Large intestine (tissue), 3 donors: ENCODE results near the gene LAMC1. TPM values are rescaled to one million over a fixed set of nuclear protein-coding genes. Genes with fewer than 3 reads are reported as not detected.

Experiments
- DNase-seq, 2 donors: peaks; one replicate each; pipeline versions ENCODE4 v3.0.0 to v3.0.0-alpha.2; 2013
- H3K27ac ChIP-seq: one replicate; pipeline ENCODE4 v1.5.1; 2013; ENCODE audit warnings: low read length
- H3K27me3 ChIP-seq: 2 replicates; pipeline ENCODE4 v1.6.1; 2013; ENCODE audit warnings: low read length; ENCODE audit not compliant: control insufficient read depth, insufficient read depth
- H3K36me3 ChIP-seq: 2 replicates; pipeline ENCODE4 v1.6.1; 2013; ENCODE audit warnings: low read length; ENCODE audit not compliant: control insufficient read depth, insufficient read depth
- H3K4me1 ChIP-seq: one replicate; pipeline ENCODE4 v1.6.1; 2013; ENCODE audit warnings: low read length; ENCODE audit not compliant: control insufficient read depth, insufficient read depth
- H3K4me3 ChIP-seq: one replicate; pipeline ENCODE4 v1.5.1; 2013; ENCODE audit warnings: low read length
- H3K9me3 ChIP-seq: one replicate; pipeline ENCODE4 v1.6.1; 2013; ENCODE audit warnings: mild to moderate bottlenecking, low read depth, low read length, moderate library complexity; ENCODE audit not compliant: control insufficient read depth
- WGBS: methylation state at CpG from one replicate; pipeline ENCODE4 v1.1.5; 2013; ENCODE audit warnings: low lambda C conversion rate; ENCODE audit not compliant: insufficient coverage; 5-methylcytosine and 5-hydroxymethylcytosine counted together
- polyA plus RNA-seq: library from polyadenylated mRNA; unstranded; fragments of 120-200 nt; gene quantifications from one replicate; pipeline ENCODE4 v1.2.1, GENCODE V29; 2013

LAMC1 gene
- polyA plus RNA-seq, 1 donor = 93.3 TPM

GRCh38 chr1:183027791-183028190 lies 4.6 kb downstream of the LAMC1 start:
- Histone ChIP-seq H3K4me1 (peaks cover 5% of the 10 kb centered on the region), H3K4me3 (no peak overlapping the region), H3K27me3 (no peaks in the 10 kb centered on the region), H3K9me3 (no peaks in the 10 kb centered on the region), H3K36me3 (no peaks in the 10 kb centered on the region), H3K27ac (no peak overlapping the region)
- DNase-seq = no peak

- peak; percentile 9 to 20 for DNase-seq
- H3K4me1 ChIP-seq = peaks cover 5% of the 10 kb centered on the region
- H3K27ac ChIP-seq = peak overlapping the region; percentile 13
- WGBS = no CpG with 5 or more reads among the region's 3 CpGs
- peaks cover 3% of the 10 kb centered on the region for H3K36me3 ChIP-seq
- no peak overlapping the region for H3K4me3 ChIP-seq
- H3K27me3 ChIP-seq = no peaks in the 10 kb centered on the region
- no peaks in the 10 kb centered on the region for H3K9me3 ChIP-seq
These were observed 6.4 kb downstream of the LAMC1 start for GRCh38 chr1:183029591-183030000.

GRCh38 chr1:183030053-183030452 lies 6.8 kb downstream of the LAMC1 start:
- peak overlapping the region; percentile 25 for H3K27ac ChIP-seq
- peaks cover 5% of the 10 kb centered on the region for H3K4me1 ChIP-seq
- H3K36me3 ChIP-seq = peaks cover 3% of the 10 kb centered on the region
- WGBS = no CpG with 5 or more reads among the region's 1 CpG
- DNase-seq = peak; percentile 52 to 75
- H3K9me3 ChIP-seq = no peaks in the 10 kb centered on the region
- H3K4me3 ChIP-seq = no peak overlapping the region
- no peaks in the 10 kb centered on the region for H3K27me3 ChIP-seq

GRCh38 chr1:183032122-183032921 lies 9.1 kb downstream of the LAMC1 start:
- Histone ChIP-seq H3K27me3 (no peaks in the 10 kb centered on the region), H3K4me1 (peaks cover 5% of the 10 kb centered on the region), H3K36me3 (peaks cover 3% of the 10 kb centered on the region), H3K4me3 (no peak overlapping the region), H3K9me3 (no peaks in the 10 kb centered on the region), H3K27ac (no peak overlapping the region)
- DNase-seq = no peak
- 80% methylated on average over 2 of the region's 5 CpGs for WGBS

GRCh38 chr1:183033205-183033604 lies 10.0 kb downstream of the LAMC1 start:
- Histone ChIP-seq H3K9me3 (no peaks in the 10 kb centered on the region), H3K27me3 (no peaks in the 10 kb centered on the region), H3K4me1 (peaks cover 5% of the 10 kb centered on the region), H3K36me3 (peaks cover 3% of the 10 kb centered on the region), H3K27ac (no peak overlapping the region), H3K4me3 (no peak overlapping the region)
- no peak for DNase-seq
- no CpG with 5 or more reads among the region's 2 CpGs for WGBS

- no peak for DNase-seq
- H3K4me1 ChIP-seq = peaks cover 4% of the 10 kb centered on the region
- no peak overlapping the region for H3K27ac ChIP-seq
- WGBS = no CpG with 5 or more reads among the region's 3 CpGs
- H3K9me3 ChIP-seq = no peaks in the 10 kb centered on the region
- no peaks in the 10 kb centered on the region for H3K27me3 ChIP-seq
- H3K36me3 ChIP-seq = peaks cover 3% of the 10 kb centered on the region
- H3K4me3 ChIP-seq = no peak overlapping the region
These were observed 11.5 kb downstream of the LAMC1 start for GRCh38 chr1:183034682-183035081.

- Histone ChIP-seq H3K27me3 (no peaks in the 10 kb centered on the region), H3K36me3 (no peaks in the 10 kb centered on the region), H3K4me1 (no peaks in the 10 kb centered on the region), H3K9me3 (no peaks in the 10 kb centered on the region), H3K4me3 (no peak overlapping the region), H3K27ac (no peak overlapping the region)
- WGBS = 94% methylated on average over 2 of the region's 4 CpGs
- DNase-seq = no peak
These were observed 15.2 kb downstream of the LAMC1 start for GRCh38 chr1:183038333-183038866.

- WGBS = 100% methylated on average over 1 of the region's 4 CpGs
- H3K27ac ChIP-seq = no peak overlapping the region
- H3K9me3 ChIP-seq = no peaks in the 10 kb centered on the region
- no peak overlapping the region for H3K4me3 ChIP-seq
- no peaks in the 10 kb centered on the region for H3K27me3 ChIP-seq
- H3K36me3 ChIP-seq = no peaks in the 10 kb centered on the region
- no peaks in the 10 kb centered on the region for H3K4me1 ChIP-seq
- no peak for DNase-seq
These were observed 15.7 kb downstream of the LAMC1 start for GRCh38 chr1:183038913-183039312.

GRCh38 chr1:183039330-183039729 lies 16.1 kb downstream of the LAMC1 start:
- H3K27ac ChIP-seq = no peak overlapping the region
- no peaks in the 10 kb centered on the region for H3K36me3 ChIP-seq
- DNase-seq = no peak
- H3K4me3 ChIP-seq = no peak overlapping the region
- no CpG with 5 or more reads among the region's 4 CpGs for WGBS
- H3K9me3 ChIP-seq = no peaks in the 10 kb centered on the region
- H3K4me1 ChIP-seq = peaks cover 3% of the 10 kb centered on the region
- H3K27me3 ChIP-seq = no peaks in the 10 kb centered on the region

- Histone ChIP-seq H3K27ac (no peak overlapping the region), H3K27me3 (no peaks in the 10 kb centered on the region), H3K4me1 (peaks cover 5% of the 10 kb centered on the region), H3K9me3 (no peaks in the 10 kb centered on the region), H3K36me3 (no peaks in the 10 kb centered on the region), H3K4me3 (no peak overlapping the region)
- no CpG with 5 or more reads among the region's 3 CpGs for WGBS
- DNase-seq = no peak
These were observed 16.8 kb downstream of the LAMC1 start for GRCh38 chr1:183039985-183040447.

- no peak for DNase-seq
- Histone ChIP-seq H3K27ac (no peak overlapping the region), H3K9me3 (no peaks in the 10 kb centered on the region), H3K27me3 (no peaks in the 10 kb centered on the region), H3K4me3 (no peak overlapping the region), H3K36me3 (no peaks in the 10 kb centered on the region), H3K4me1 (peaks cover 5% of the 10 kb centered on the region)
- WGBS = no CpG with 5 or more reads among the region's 2 CpGs
These were observed 17.3 kb downstream of the LAMC1 start for GRCh38 chr1:183040547-183040971.
